ENCODE results near the gene GRAMD4. TPM values are rescaled to one million over a fixed set of nuclear protein-coding genes. Genes with fewer than 3 reads are reported as not detected.

The GRAMD4 gene
- total and polyA plus RNA-seq, 10 of the 15 experiments (the other 5 are each of a cell fraction or from before 2014, with no cell fraction given) = 0.21 to 45.5 (median 10.6) TPM

- TF ChIP-seq ZBTB4 (CRISPR knock-in tag; IDR thresholded peaks at IDR 0.05) = no peak
- TF ChIP-seq, protein P1, sequence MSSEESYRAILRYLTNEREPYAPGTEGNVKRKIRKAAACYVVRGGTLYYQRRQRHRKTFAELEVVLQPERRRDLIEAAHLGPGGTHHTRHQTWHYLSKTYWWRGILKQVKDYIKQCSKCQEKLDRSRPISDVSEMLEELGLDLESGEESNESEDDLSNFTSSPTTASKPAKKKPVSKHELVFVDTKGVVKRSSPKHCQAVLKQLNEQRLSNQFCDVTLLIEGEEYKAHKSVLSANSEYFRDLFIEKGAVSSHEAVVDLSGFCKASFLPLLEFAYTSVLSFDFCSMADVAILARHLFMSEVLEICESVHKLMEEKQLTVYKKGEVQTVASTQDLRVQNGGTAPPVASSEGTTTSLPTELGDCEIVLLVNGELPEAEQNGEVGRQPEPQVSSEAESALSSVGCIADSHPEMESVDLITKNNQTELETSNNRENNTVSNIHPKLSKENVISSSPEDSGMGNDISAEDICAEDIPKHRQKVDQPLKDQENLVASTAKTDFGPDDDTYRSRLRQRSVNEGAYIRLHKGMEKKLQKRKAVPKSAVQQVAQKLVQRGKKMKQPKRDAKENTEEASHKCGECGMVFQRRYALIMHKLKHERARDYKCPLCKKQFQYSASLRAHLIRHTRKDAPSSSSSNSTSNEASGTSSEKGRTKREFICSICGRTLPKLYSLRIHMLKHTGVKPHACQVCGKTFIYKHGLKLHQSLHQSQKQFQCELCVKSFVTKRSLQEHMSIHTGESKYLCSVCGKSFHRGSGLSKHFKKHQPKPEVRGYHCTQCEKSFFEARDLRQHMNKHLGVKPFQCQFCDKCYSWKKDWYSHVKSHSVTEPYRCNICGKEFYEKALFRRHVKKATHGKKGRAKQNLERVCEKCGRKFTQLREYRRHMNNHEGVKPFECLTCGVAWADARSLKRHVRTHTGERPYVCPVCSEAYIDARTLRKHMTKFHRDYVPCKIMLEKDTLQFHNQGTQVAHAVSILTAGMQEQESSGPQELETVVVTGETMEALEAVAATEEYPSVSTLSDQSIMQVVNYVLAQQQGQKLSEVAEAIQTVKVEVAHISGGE (CRISPR knock-in tag; IDR thresholded peaks at IDR 0.05) = no peak
- 0 out of 2 replicates have a peak, but pooled peaks have one; percentile 3 for TF ChIP-seq MTA3 (IDR thresholded peaks at IDR 0.05; ENCODE audit: borderline replicate concordance, low read length)
- 0 out of 2 replicates have a peak, but pooled peaks have one; percentile 7 for TF ChIP-seq ATF7 (IDR thresholded peaks at IDR 0.05; ENCODE audit: low read depth)
- no peak for TF ChIP-seq NFYB (IDR thresholded peaks at IDR 0.05; ENCODE audit: insufficient read depth, low read depth, low read length)
- peak; percentile 45 for TF ChIP-seq MTA2 (IDR thresholded peaks at IDR 0.05; ENCODE audit: low read depth)
- TF ChIP-seq TBL1XR1 (IDR thresholded peaks at IDR 0.05; ENCODE audit: low read depth, low read length) = no peak
- TF ChIP-seq KDM1A (IDR thresholded peaks at IDR 0.05; ENCODE audit: borderline replicate concordance) = no peak
- no peak for TF ChIP-seq SREBF1 (IDR thresholded peaks at IDR 0.05; ENCODE audit: low read length)
- no peak for TF ChIP-seq IRF3 (IDR thresholded peaks at IDR 0.05)
- peak; percentile 52 to 75; a peak in 3 of 4 replicates for TF ChIP-seq EP300 (IDR thresholded peaks at IDR 0.05; ENCODE audit: borderline replicate concordance in 1 of 2, control insufficient read depth in 1 of 2, low read depth in 2 of 2, low read length in 2 of 2)
- peak; percentile 67 for TF ChIP-seq ZNF687 (IDR thresholded peaks at IDR 0.05)
- no peak for TF ChIP-seq RB1 (IDR thresholded peaks at IDR 0.05; ENCODE audit: borderline replicate concordance)
- no peak for TF ChIP-seq WRNIP1 (IDR thresholded peaks at IDR 0.05; ENCODE audit: borderline replicate concordance, low read depth, low read length)
- TF ChIP-seq LARP7 (IDR thresholded peaks at IDR 0.05) = no peak
- 0 out of 2 replicates have a peak, but pooled peaks have one; percentile 14 for TF ChIP-seq RUNX3 (IDR thresholded peaks at IDR 0.05; ENCODE audit: low read length)
- no peak for TF ChIP-seq EED (IDR thresholded peaks at IDR 0.05; ENCODE audit: low read depth)
- TF ChIP-seq CHD4 (IDR thresholded peaks at IDR 0.05) = no peak
Observed at GRCh38 chr22:46587492-46588278, 32.5 kb upstream of the GRAMD4 start (continued).
